Measurements from ENCODE around the gene CELF2.

DNA sequence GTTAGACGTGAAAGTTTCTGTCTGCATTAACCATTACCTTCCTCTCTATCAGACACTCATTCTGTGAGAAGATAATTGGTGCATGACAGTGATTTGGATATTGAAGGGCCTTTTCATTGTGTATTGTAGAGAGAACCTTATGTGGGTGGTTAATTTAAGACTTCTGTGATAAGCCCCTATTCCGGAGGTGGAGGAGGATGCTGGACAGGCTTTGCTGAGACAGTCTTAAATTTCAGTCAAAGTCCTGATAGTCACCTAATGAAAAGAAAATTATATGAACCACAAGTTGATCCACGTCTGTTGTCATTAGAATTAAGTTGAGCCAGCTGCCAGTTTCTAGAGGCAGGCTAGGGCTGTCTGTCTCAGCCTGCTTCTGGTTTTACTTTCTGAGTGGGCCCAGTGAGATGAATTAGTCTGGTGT lies 62.9 kb downstream of the CELF2 start:
- TF ChIP-seq, protein P1, sequence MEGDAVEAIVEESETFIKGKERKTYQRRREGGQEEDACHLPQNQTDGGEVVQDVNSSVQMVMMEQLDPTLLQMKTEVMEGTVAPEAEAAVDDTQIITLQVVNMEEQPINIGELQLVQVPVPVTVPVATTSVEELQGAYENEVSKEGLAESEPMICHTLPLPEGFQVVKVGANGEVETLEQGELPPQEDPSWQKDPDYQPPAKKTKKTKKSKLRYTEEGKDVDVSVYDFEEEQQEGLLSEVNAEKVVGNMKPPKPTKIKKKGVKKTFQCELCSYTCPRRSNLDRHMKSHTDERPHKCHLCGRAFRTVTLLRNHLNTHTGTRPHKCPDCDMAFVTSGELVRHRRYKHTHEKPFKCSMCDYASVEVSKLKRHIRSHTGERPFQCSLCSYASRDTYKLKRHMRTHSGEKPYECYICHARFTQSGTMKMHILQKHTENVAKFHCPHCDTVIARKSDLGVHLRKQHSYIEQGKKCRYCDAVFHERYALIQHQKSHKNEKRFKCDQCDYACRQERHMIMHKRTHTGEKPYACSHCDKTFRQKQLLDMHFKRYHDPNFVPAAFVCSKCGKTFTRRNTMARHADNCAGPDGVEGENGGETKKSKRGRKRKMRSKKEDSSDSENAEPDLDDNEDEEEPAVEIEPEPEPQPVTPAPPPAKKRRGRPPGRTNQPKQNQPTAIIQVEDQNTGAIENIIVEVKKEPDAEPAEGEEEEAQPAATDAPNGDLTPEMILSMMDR (IDR thresholded peaks at IDR 0.05; ENCODE audit: low read depth, low read length, poor library complexity, severe bottlenecking), result no peak
- no peak for TF ChIP-seq EZH2phosphoT487 (IDR thresholded peaks at IDR 0.05; ENCODE audit: borderline replicate concordance, low read length)

Measured in DOHH2 (cell line).